SK-N-SH treated with all-trans-retinoic acid at 6 μM for 48 hours (cell line): ENCODE measurements around the gene ZDHHC23.
A peak's percentile ranks its signal among the peaks of the same experiment; 100 is the strongest.

Experiments
- ATAC-seq: fragments of 200-7000 bp; cut with Tn5 transposase; 3 replicates; pipeline ENCODE4 v1.9.1; 2020; ENCODE audit warnings: mild to moderate bottlenecking, moderate library complexity
- ARNTL ChIP-seq: fragments of 450-650 bp; formaldehyde crosslinking; IDR thresholded peaks from 2 replicates; pipeline ENCODE4 v1.5.0; 2020; ENCODE audit warnings: low read depth, mild to moderate bottlenecking, moderate library complexity, borderline replicate concordance
- BACH2 ChIP-seq: fragments of 250-450 bp; sonication (Bioruptor Pico); IDR thresholded peaks from 2 replicates; pipeline ENCODE4 v1.9.0; 2021; ENCODE audit warnings: mild to moderate bottlenecking, borderline replicate concordance
- CSDC2 ChIP-seq: fragments of 250-450 bp; sonication (Bioruptor Pico); IDR thresholded peaks from 2 replicates; pipeline ENCODE4 v1.5.0; 2020; ENCODE audit warnings: mild to moderate bottlenecking, moderate library complexity
- ESRRG ChIP-seq: fragments of 250-450 bp; sonication (Bioruptor Pico); IDR thresholded peaks from 2 replicates; pipeline ENCODE4 v1.6.1; 2021; ENCODE audit warnings: mild to moderate bottlenecking
- ISL1 ChIP-seq: fragments of 250-450 bp; sonication (Bioruptor Pico); IDR thresholded peaks from 2 replicates; pipeline ENCODE4 v2.1.2; 2022; ENCODE audit warnings: mild to moderate bottlenecking, moderate library complexity
- OSR1 ChIP-seq: fragments of 250-450 bp; sonication (Bioruptor Pico); IDR thresholded peaks from 2 replicates; pipeline ENCODE4 v1.8.0; 2022; ENCODE audit warnings: moderate library complexity, mild to moderate bottlenecking, inconsistent platforms
- PATZ1 ChIP-seq: fragments of 250-450 bp; sonication (Bioruptor Pico); IDR thresholded peaks from 2 replicates; pipeline ENCODE4 v1.8.0; 2020; ENCODE audit warnings: mild to moderate bottlenecking, moderate library complexity, borderline replicate concordance
- POU6F1 ChIP-seq: fragments of 250-450 bp; sonication (Bioruptor Pico); IDR thresholded peaks from 2 replicates; pipeline ENCODE4 v1.8.0; 2021; ENCODE audit warnings: low read depth, mild to moderate bottlenecking, moderate library complexity, borderline replicate concordance
- RARB ChIP-seq: fragments of 250-450 bp; sonication (Bioruptor Pico); IDR thresholded peaks from 2 replicates; pipeline ENCODE4 v1.8.0; 2021; ENCODE audit warnings: mild to moderate bottlenecking, moderate library complexity
- TOX ChIP-seq: fragments of 250-450 bp; sonication (Bioruptor Pico); IDR thresholded peaks from 2 replicates; pipeline ENCODE4 v1.8.0; 2021; ENCODE audit warnings: mild to moderate bottlenecking, moderate library complexity, borderline replicate concordance
- TSHZ2 ChIP-seq: fragments of 250-450 bp; sonication (Bioruptor Pico); IDR thresholded peaks from 2 replicates; pipeline ENCODE4 v1.5.0; 2020; ENCODE audit warnings: mild to moderate bottlenecking, moderate library complexity
- ZFP3 ChIP-seq: fragments of 250-450 bp; sonication (Bioruptor Pico); IDR thresholded peaks from 2 replicates; pipeline ENCODE4 v1.5.0; 2020; ENCODE audit warnings: mild to moderate bottlenecking, moderate library complexity
- ZFP30 ChIP-seq: fragments of 450-650 bp; formaldehyde crosslinking; IDR thresholded peaks from 2 replicates; pipeline ENCODE4 v1.5.0; 2022; ENCODE audit warnings: mild to moderate bottlenecking, moderate library complexity
- ZNF565 ChIP-seq: fragments of 450-650 bp; formaldehyde crosslinking; conservative IDR thresholded peaks from 2 replicates; pipeline ENCODE4 v1.5.0; 2020; ENCODE audit warnings: low read depth, mild to moderate bottlenecking, moderate library complexity
- ZNF70 ChIP-seq: fragments of 450-650 bp; formaldehyde crosslinking; IDR thresholded peaks from 2 replicates; pipeline ENCODE4 v1.5.0; 2020; ENCODE audit warnings: mild to moderate bottlenecking, moderate library complexity
- ZNF8 ChIP-seq: fragments of 450-650 bp; formaldehyde crosslinking; IDR thresholded peaks from 2 replicates; pipeline ENCODE4 v1.5.0; 2020; ENCODE audit warnings: mild to moderate bottlenecking, moderate library complexity

The ZDHHC23 gene

GRCh38 chr3:113910966-113911365 lies 36.8 kb upstream of the ZDHHC23 start:
- no peak for TF ChIP-seq ZNF70 (CRISPR knock-in tag)
- no peak for TF ChIP-seq POU6F1 (CRISPR knock-in tag)
- TF ChIP-seq PATZ1: no peak
- ATAC-seq: no peak

GRCh38 chr3:113912552-113913236 lies 35.1 kb upstream of the ZDHHC23 start:
- ATAC-seq: peak; percentile 79
- TF ChIP-seq ZNF565 (CRISPR knock-in tag) (no peak), TOX (CRISPR knock-in tag) (no peak), PATZ1 (no peak), POU6F1 (CRISPR knock-in tag) (no peak), CSDC2 (CRISPR knock-in tag) (no peak), ARNTL (CRISPR knock-in tag) (no peak), TSHZ2 (CRISPR knock-in tag) (no peak), ZFP3 (no peak), ZNF8 (no peak)

- no peak for TF ChIP-seq BACH2
- TF ChIP-seq ZNF565 (CRISPR knock-in tag): no peak
- TF ChIP-seq RARB (CRISPR knock-in tag): no peak
- no peak for TF ChIP-seq ZNF8
- no peak for TF ChIP-seq ISL1 (CRISPR knock-in tag)
- TF ChIP-seq POU6F1 (CRISPR knock-in tag): no peak
- TF ChIP-seq ESRRG: no peak
- TF ChIP-seq ZFP30 (CRISPR knock-in tag): no peak
- no peak for TF ChIP-seq OSR1 (CRISPR knock-in tag)
- peak; percentile 88 for ATAC-seq
Observed at GRCh38 chr3:113914646-113915045, 33.2 kb upstream of the ZDHHC23 start.
